HepG2 (cell line): ENCODE measurements around the gene GJD3. TPM values are rescaled to one million over a fixed set of nuclear protein-coding genes. Genes with fewer than 3 reads are reported as not detected.

ENCODE experiments used
- ETS1 ChIP-seq: sonication (generic); formaldehyde crosslinking; IDR thresholded peaks from 2 replicates; pipeline ENCODE4 v1.4.0; 2020; ENCODE audit warnings: missing genetic modification reagents
- ETV5 ChIP-seq: IDR thresholded peaks from 2 replicates; pipeline ENCODE4 v1.6.1; 2018; ENCODE audit warnings: missing biosample characterization, missing genetic modification reagents, inconsistent platforms, borderline replicate concordance
- GPN1 ChIP-seq: sonication (generic); formaldehyde crosslinking; IDR thresholded peaks from 2 replicates; pipeline ENCODE4 v1.5.1; 2020; ENCODE audit warnings: missing genetic modification reagents, borderline replicate concordance
- ISL2 ChIP-seq: sonication (generic); formaldehyde crosslinking; IDR thresholded peaks from 2 replicates; pipeline ENCODE4 v1.5.0; 2020; ENCODE audit warnings: missing genetic modification reagents
- KDM6A ChIP-seq: IDR thresholded peaks from 2 replicates; pipeline ENCODE4 v1.6.1; 2016; ENCODE audit warnings: low read depth
- NFE2 ChIP-seq: sonication (generic); formaldehyde crosslinking; IDR thresholded peaks from 2 replicates; pipeline ENCODE4 v1.4.0; 2020; ENCODE audit warnings: missing genetic modification reagents
- REXO4 ChIP-seq: sonication (generic); formaldehyde crosslinking; IDR thresholded peaks from 2 replicates; pipeline ENCODE4 v1.8.0; 2022; ENCODE audit warnings: missing genetic modification reagents, mild to moderate bottlenecking, borderline replicate concordance
- TBX2 ChIP-seq: sonication (generic); formaldehyde crosslinking; IDR thresholded peaks from 2 replicates; pipeline ENCODE4 v1.5.0; 2020; ENCODE audit warnings: missing genetic modification reagents, mild to moderate bottlenecking, borderline replicate concordance
- YEATS4 ChIP-seq: sonication (generic); formaldehyde crosslinking; IDR thresholded peaks from 2 replicates; pipeline ENCODE4 v1.4.0; 2020; ENCODE audit warnings: missing genetic modification reagents, borderline replicate concordance
- ZBTB40 ChIP-seq, 2 experiments: fragments of 450-650 bp in 1 of 2; sonication (generic) in 1 of 2; formaldehyde crosslinking in 1 of 2; IDR thresholded peaks; 2 replicates each; pipeline versions ENCODE4 v1.6.1 to v1.8.0; 2016 to 2022; ENCODE audit warnings: antibody characterized with exemption in 1 of 2, mild to moderate bottlenecking in 1 of 2, missing genetic modification reagents in 1 of 2
- ZNF567 ChIP-seq: sonication (generic); formaldehyde crosslinking; IDR thresholded peaks from 2 replicates; pipeline ENCODE4 v1.8.1; 2023; ENCODE audit warnings: mild to moderate bottlenecking, missing genetic modification reagents, borderline replicate concordance
- ZNF607 ChIP-seq: sonication (generic); formaldehyde crosslinking; IDR thresholded peaks from 2 replicates; pipeline ENCODE4 v1.5.1; 2020; ENCODE audit warnings: missing genetic modification reagents, mild to moderate bottlenecking, borderline replicate concordance
- polyA plus RNA-seq, 8 experiments: library from polyadenylated mRNA; depleted of rRNA in 3 of 8; stranded (reverse) in 7 of 8; unstranded in 1 of 8; fragments of >200 nt; fragmentation: Illumina TruSeq in 4 of 8; extraction: Trizol in 4 of 8; gene quantifications; 2 replicates each; pipeline versions ENCODE4 v1.2.1 to v1.2.3, GENCODE V29; 2011 to 2016; ENCODE audit warnings: low read depth in 4 of 8, missing spikeins in 1 of 8, mixed read lengths in 1 of 8; ENCODE audit not compliant: insufficient read depth in 1 of 8
- total RNA-seq, 5 experiments: library from RNA; depleted of rRNA; stranded (reverse); fragments of >200 nt; fragmentation: Illumina TruSeq; extraction: Trizol; gene quantifications; 2 replicates each; pipeline ENCODE4 v1.2.3, GENCODE V29; 2016; ENCODE audit warnings: low read depth in 1 of 5
- TF ChIP-seq, protein P1 (sequence below): IDR thresholded peaks from 2 replicates; pipeline ENCODE4 v1.6.1; 2012; ENCODE audit warnings: inconsistent platforms
- TF ChIP-seq, protein P2 (sequence below): sonication (generic); formaldehyde crosslinking; IDR thresholded peaks from 2 replicates; pipeline ENCODE4 v1.9.0; 2022; ENCODE audit warnings: low read depth, missing genetic modification reagents

Gene GJD3
- total and polyA plus RNA-seq, 2 of the 13 experiments (the other 11 are each of a cell fraction or from before 2014, with no cell fraction given): not detected

GRCh38 chr17:40352779-40353394 lies 11.7 kb downstream of the GJD3 start (continued):
- TF ChIP-seq ETS1 (CRISPR knock-in tag) (no peak), KDM6A (peak; percentile 82), ZNF567 (CRISPR knock-in tag) (peak; percentile 74; the same call in 1 of the 2 replicates), NFE2 (CRISPR knock-in tag) (no peak), TBX2 (CRISPR knock-in tag) (peak; percentile 84), ISL2 (CRISPR knock-in tag) (peak; percentile 73; the same call in 1 of the 2 replicates), ZBTB40 (IDR thresholded peaks at IDR 0.05) (no peak), ZBTB40 (CRISPR knock-in tag; IDR thresholded peaks at IDR 0.05) (peak; percentile 16; the same call in 1 of the 2 replicates), GPN1 (CRISPR knock-in tag) (no peak), YEATS4 (peak; percentile 57; the same call in 1 of the 2 replicates), ZNF607 (CRISPR knock-in tag) (peak; percentile 47; the same call in 1 of the 2 replicates), REXO4 (CRISPR knock-in tag) (no peak), ETV5 (CRISPR knock-in tag) (peak; percentile 97)
- TF ChIP-seq, protein P1, sequence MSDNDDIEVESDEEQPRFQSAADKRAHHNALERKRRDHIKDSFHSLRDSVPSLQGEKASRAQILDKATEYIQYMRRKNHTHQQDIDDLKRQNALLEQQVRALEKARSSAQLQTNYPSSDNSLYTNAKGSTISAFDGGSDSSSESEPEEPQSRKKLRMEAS: peak; percentile 81
- TF ChIP-seq, protein P2, sequence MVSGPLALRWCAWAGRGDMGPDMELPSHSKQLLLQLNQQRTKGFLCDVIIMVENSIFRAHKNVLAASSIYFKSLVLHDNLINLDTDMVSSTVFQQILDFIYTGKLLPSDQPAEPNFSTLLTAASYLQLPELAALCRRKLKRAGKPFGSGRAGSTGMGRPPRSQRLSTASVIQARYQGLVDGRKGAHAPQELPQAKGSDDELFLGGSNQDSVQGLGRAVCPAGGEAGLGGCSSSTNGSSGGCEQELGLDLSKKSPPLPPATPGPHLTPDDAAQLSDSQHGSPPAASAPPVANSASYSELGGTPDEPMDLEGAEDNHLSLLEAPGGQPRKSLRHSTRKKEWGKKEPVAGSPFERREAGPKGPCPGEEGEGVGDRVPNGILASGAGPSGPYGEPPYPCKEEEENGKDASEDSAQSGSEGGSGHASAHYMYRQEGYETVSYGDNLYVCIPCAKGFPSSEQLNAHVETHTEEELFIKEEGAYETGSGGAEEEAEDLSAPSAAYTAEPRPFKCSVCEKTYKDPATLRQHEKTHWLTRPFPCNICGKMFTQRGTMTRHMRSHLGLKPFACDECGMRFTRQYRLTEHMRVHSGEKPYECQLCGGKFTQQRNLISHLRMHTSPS: no peak; the same call in 1 of the 2 replicates
